Loucy (cell line): ENCODE results near the gene FARS2.

Experiments
- CTCF ChIP-seq: fragments of 200-600 bp; sonication (generic); conservative IDR thresholded peaks from 2 replicates; pipeline ENCODE4 v1.5.1; 2014; ENCODE audit warnings: mild to moderate bottlenecking, antibody characterized with exemption, low read length
- EZH2phosphoT487 ChIP-seq: fragments of 200-600 bp; IDR thresholded peaks from 2 replicates; pipeline ENCODE4 v1.6.1; 2018; ENCODE audit warnings: antibody characterized with exemption, mild to moderate bottlenecking, moderate library complexity, borderline replicate concordance

DNA sequence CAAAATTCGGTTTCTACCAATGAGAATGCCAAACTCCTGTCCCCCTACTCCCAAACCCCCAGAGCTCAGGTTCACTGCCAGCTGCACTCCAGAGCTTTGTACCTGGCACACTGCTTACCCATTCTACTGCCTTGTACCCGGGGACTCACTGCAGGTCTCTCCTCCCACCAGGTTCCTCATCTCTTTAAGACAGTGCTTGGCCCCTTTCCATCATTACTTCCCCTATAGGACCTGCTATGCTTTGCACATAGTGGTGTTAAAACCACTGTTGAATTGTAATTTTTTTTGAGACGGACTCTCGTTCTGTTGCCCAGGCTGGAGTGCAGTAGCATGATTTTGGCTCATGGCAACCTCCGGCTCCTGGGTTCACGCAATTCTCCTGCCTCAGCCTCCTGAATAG lies 26.4 kb upstream of the FARS2 start:
- no peak for TF ChIP-seq CTCF
- TF ChIP-seq EZH2phosphoT487 = no peak
